Activated CD4-positive, alpha-beta T cell treated with anti-CD3 and anti-CD28 coated beads for 36 hours (primary cell): ENCODE results near the gene PPP3CA. TPM values are rescaled to one million over a fixed set of nuclear protein-coding genes. Genes with fewer than 3 reads are reported as not detected.

Experiments used
- ATAC-seq: fragments of 200-7000 bp; cut with Tn5 transposase; one replicate; pipeline ENCODE4 v1.10.0; 2021; ENCODE audit warnings: mild to moderate bottlenecking, moderate library complexity
- CTCF ChIA-PET: fragments of 350-600 bp; sonication (Branson Sonifier 250); formaldehyde crosslinking; loops from one replicate; lab custom pipeline; 2021; ENCODE audit warnings: antibody characterized with exemption; lab: Charles Lee
- POLR2A ChIA-PET: fragments of 350-600 bp; sonication (Branson Sonifier 250); formaldehyde crosslinking; loops from one replicate; lab custom pipeline; 2021; ENCODE audit warnings: antibody characterized with exemption, inconsistent platforms; lab: Charles Lee
- DNase-seq: peaks from one replicate; pipeline ENCODE4 v3.0.0-alpha.2; 2020
- H3K27ac Mint-ChIP-seq: one replicate; pipeline ENCODE4 v1.8.0; 2021; ENCODE audit warnings: mixed read lengths
- H3K27me3 Mint-ChIP-seq: one replicate; pipeline ENCODE4 v1.8.0; 2021; ENCODE audit warnings: mixed read lengths
- H3K36me3 Mint-ChIP-seq: one replicate; pipeline ENCODE4 v1.8.0; 2021; ENCODE audit warnings: low read depth, mixed read lengths
- H3K4me1 Mint-ChIP-seq: one replicate; pipeline ENCODE4 v1.8.0; 2021; ENCODE audit warnings: mixed read lengths
- H3K4me3 Mint-ChIP-seq: one replicate; pipeline ENCODE4 v1.8.0; 2021; ENCODE audit warnings: mild to moderate bottlenecking, moderate library complexity, mixed read lengths
- H3K9me3 Mint-ChIP-seq: one replicate; pipeline ENCODE4 v1.8.0; 2021; ENCODE audit warnings: low read depth, mixed read lengths
- intact Hi-C, 2 experiments: fragments of 100-400 bp; cut with DNase I in 1 of 2; cut with micrococcal nuclease in 1 of 2; formaldehyde crosslinking; loops; one replicate each; pipeline versions ENCODE4 v1.14.2 to v1.15.1; 2022 to 2024; cut with DNase I, micrococcal nuclease
- total RNA-seq, 2 experiments: library from RNA; stranded (reverse); gene quantifications; one replicate each; pipeline ENCODE4 v1.2.3, GENCODE V29; 2021

PPP3CA gene
- total RNA-seq, 2 experiments from 2014 or later: 7.6 to 8.3 TPM

DNA sequence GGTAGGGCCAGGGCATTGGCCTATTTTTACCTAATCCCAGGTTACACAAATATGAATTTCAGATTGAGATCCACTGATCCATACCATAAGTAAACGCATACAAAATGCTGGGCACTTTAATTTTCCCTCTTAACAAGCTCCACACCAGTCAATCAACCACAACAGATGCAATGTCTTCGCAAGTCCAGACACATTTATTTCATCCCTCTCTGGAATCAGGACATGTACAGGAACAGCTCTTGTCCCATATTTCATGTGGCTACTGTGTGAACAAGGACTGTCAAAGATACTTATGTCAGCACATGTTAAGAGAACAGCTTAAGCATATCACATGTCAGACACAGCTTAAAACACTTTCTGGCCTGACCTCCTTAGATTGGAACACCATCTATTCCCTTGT, 145.9 kb downstream of the PPP3CA start:
- intact Hi-C loops: no loop called here

DNA sequence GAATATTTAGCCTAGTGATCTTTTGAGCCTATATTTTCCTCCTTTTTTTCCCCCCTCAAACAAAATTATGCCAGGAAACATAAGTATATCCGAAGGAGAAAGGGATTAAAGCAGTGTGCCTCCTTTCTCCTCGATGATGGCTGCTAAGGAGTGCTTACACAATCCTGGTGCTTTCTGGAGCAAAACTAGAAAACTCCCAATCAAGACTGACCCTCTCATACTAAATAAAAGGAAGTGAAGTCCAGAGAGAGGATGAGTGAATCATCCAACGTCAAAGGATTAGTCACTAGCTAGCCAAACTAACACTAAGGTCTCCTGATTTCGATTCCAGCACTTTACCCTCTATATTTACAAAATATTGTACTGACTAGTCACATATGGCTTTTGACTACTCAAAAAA, 146.8 kb downstream of the PPP3CA start:
- ATAC-seq (no peak), DNase-seq (no peak)
- Mint-ChIP-seq H3K36me3 (no peaks in the 10 kb centered on the region), H3K27me3 (peaks cover 2% of the 10 kb centered on the region), H3K4me3 (no peak overlapping the region), H3K9me3 (no peaks in the 10 kb centered on the region), H3K27ac (no peak overlapping the region), H3K4me1 (peaks cover 21% of the 10 kb centered on the region)
- POLR2A ChIA-PET: no interaction called here
- intact Hi-C loops: no loop called here
- CTCF ChIA-PET: interaction anchor here (0.9 to 1.1 kb wide), 2 partner anchors 15 to 52 kb away, joined by 3 read pairs; no protein-coding TSS in a partner anchor

More for the DNA sequence above, 145.9 kb downstream of the PPP3CA start:
- Mint-ChIP-seq H3K9me3 (no peaks in the 10 kb centered on the region), H3K27ac (no peak overlapping the region), H3K27me3 (peaks cover 2% of the 10 kb centered on the region), H3K36me3 (no peaks in the 10 kb centered on the region), H3K4me1 (peaks cover 30% of the 10 kb centered on the region), H3K4me3 (no peak overlapping the region)
- CTCF ChIA-PET: interaction anchor here (0.8 to 1.1 kb wide), 4 partner anchors 9 to 52 kb away, joined by 3 to 4 read pairs (median 3); no protein-coding TSS in a partner anchor
- DNase-seq (no peak), ATAC-seq (no peak)
- POLR2A ChIA-PET: no interaction called here

DNA sequence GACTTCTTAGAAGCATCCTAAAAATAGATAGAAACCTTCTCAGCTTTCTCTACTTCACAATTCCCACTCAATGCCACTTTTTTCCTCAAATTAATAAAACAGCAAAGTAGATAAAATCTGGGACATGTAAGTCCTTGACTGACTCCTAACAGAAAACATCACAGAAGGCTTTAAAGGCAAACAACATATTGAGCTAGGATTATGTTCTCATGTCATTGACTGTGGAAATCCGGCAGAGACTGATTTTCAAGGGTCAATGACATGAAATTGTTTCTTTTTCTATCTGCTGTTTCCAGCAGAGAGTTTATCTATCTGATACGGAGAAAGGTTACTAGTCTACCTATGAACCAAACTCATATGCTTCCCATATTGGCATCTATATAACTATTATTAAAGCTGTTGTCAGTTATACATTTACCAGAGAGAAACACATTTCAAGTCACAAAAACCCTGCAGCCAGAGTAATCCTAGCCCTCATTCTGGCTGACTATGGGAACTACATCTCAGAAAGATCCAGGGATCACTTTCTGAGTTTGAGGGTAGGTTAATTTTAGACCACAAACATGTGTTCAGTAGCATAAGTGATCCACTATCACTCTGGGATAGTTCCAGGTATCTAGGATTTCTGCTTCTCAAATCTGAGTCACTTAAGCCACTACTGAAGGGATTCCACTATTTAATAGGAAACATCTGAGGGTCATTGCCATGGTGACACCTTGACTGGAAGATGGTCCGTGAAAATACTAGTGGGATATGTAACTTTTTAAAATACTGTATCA, 147.6 kb downstream of the PPP3CA start:
- POLR2A ChIA-PET: no interaction called here
- H3K27ac Mint-ChIP-seq: no peak overlapping the region
- ATAC-seq (no peak), DNase-seq (no peak)
- no peak overlapping the region for H3K4me3 Mint-ChIP-seq
- CTCF ChIA-PET: interaction anchor here (0.6 kb wide), 1 partner anchor 26 kb away, joined by 3 read pairs; no protein-coding TSS in a partner anchor
- intact Hi-C loops: no loop called here
- H3K9me3 Mint-ChIP-seq: no peaks in the 10 kb centered on the region
- H3K4me1 Mint-ChIP-seq: peaks cover 14% of the 10 kb centered on the region
- peaks cover 2% of the 10 kb centered on the region for H3K27me3 Mint-ChIP-seq
- H3K36me3 Mint-ChIP-seq: no peaks in the 10 kb centered on the region

DNA sequence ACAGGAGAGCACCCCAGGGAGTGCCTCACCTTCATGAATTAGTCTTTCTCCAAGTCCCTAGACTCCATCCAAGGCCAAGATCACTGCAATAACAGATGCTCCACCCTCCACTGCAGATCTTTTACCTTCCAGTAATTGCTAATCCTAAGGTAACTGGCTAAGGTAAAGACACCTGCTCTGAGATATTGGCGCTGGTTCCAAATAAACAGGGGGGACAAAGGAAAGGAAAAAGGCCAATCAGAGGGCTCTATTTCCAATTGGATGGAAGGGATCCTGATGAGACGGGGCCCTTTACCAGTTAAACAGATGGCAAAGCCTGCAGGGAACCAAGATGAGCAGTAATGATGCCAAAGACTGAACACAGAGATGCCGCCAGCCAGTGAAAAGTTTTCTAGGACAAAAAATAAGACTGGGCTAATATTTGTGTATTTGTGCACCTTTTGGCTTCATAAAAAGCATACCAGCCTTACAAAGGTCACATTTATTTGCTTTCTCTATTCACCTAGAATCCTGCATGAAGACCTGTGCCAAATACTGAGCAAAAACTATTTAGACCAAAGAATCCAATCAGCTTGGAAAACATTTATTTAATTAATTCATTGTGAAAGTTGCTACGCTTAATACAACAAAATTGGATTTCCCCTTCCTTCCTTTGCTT, 148.5 kb downstream of the PPP3CA start:
- ATAC-seq (no peak), DNase-seq (no peak)
- Mint-ChIP-seq H3K4me3 (no peak overlapping the region), H3K27ac (no peak overlapping the region), H3K4me1 (peaks cover 14% of the 10 kb centered on the region), H3K36me3 (no peaks in the 10 kb centered on the region), H3K27me3 (peaks cover 2% of the 10 kb centered on the region), H3K9me3 (no peaks in the 10 kb centered on the region)
- intact Hi-C loops: no loop called here
- ChIA-PET CTCF (interaction anchor here (0.6 kb wide), 1 partner anchor 26 kb away, joined by 3 read pairs; no protein-coding TSS in a partner anchor), POLR2A (no interaction called here)

DNA sequence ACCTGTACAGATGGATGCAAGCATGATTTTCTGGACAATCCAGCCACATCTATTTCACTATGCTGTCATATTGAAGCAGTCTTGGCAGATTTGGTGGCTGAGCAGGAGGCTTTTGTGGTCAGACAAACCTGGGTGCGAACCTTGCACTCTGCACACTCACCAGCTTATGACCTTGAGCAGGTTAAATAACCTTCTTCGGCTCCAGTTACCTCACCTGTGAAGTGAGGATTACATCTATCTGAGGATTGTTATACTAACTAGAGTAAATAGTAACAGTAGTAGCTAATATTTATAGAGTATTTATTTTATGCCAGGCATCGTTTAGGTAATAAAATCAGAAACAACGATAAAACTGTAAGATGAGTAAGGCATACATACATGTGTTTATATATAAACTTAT, 150.0 kb downstream of the PPP3CA start:
- H3K9me3 Mint-ChIP-seq: no peaks in the 10 kb centered on the region
- peaks cover 2% of the 10 kb centered on the region for H3K27me3 Mint-ChIP-seq
- no peak for DNase-seq
- ATAC-seq: no peak
- no peaks in the 10 kb centered on the region for H3K36me3 Mint-ChIP-seq
- no peak overlapping the region for H3K27ac Mint-ChIP-seq
- H3K4me1 Mint-ChIP-seq: peaks cover 16% of the 10 kb centered on the region
- intact Hi-C loops: no loop called here
- no peak overlapping the region for H3K4me3 Mint-ChIP-seq
- ChIA-PET CTCF (interaction anchor here (0.7 kb wide), 2 partner anchors 389 to 784 kb away, joined by 3 to 4 read pairs; no protein-coding TSS in a partner anchor), POLR2A (no interaction called here)

DNA sequence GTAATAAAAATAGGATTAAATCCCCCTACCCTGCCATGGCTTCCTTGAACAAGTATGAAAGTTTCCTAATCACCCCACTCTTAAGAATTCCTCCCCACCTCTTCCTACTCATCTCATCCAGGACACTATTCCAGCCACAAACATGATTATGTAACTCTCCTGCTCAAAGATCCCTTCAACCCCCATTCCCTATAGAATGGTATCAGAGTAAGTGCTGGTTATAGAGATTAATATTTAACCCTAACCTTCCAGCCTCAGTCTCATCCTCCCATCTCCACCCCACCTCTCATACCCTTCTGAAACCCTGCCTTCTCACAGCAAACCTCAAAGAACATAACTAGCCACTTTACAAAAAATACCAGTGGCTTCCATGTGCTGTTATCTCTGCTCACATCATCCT, 155.1 kb downstream of the PPP3CA start:
- H3K9me3 Mint-ChIP-seq: no peaks in the 10 kb centered on the region
- H3K27me3 Mint-ChIP-seq: no peaks in the 10 kb centered on the region
- no peak overlapping the region for H3K27ac Mint-ChIP-seq
- intact Hi-C loops: no loop called here
- H3K4me3 Mint-ChIP-seq: no peak overlapping the region
- H3K4me1 Mint-ChIP-seq: peaks cover 8% of the 10 kb centered on the region
- DNase-seq (no peak), ATAC-seq (no peak)
- ChIA-PET CTCF (interaction anchor here (0.6 to 1.3 kb wide), 2 partner anchors 23 to 1099 kb away, joined by 3 read pairs; no protein-coding TSS in a partner anchor), POLR2A (no interaction called here)
- H3K36me3 Mint-ChIP-seq: no peaks in the 10 kb centered on the region

DNA sequence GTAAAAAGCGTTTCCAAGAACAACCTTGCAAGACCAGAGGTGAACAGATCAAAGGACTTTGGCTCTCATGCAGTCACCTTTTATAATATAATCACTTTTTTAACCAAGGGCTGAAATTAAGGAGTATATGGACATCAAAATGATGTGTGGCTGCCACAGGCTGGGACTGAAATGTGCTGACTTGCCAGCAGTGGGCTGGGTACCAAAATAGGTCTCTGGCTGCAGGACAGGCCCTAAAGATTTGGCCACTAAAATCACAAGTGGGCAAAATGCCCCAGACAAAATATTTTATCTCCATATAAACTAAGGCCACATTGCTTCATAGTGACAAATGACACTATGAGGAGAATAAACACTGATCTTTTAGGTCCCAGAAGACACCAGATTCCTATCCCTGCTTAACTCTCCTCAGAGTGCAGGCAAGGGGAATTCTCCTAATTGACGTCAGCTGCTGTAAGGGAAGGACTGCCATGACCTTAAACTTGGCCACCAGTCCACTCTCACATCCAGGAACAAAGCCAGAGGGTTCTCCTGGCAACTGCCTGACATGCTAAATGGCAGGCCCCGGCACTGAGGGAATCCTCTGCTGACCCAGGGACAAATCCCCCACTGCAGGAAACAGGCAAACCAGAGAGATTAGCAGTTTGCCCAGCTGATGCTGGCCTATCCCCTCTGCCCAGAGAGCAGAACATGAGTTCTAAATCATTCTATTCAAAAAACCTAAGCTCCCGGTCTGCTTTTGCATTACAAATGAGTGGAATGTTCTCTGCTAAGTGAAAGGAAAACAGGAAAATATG, 155.8 kb downstream of the PPP3CA start:
- ChIA-PET CTCF (no interaction called here), POLR2A (no interaction called here)
- no peaks in the 10 kb centered on the region for H3K27me3 Mint-ChIP-seq
- no peaks in the 10 kb centered on the region for H3K36me3 Mint-ChIP-seq
- no peaks in the 10 kb centered on the region for H3K9me3 Mint-ChIP-seq
- ATAC-seq (no peak), DNase-seq (no peak)
- no peak overlapping the region for H3K27ac Mint-ChIP-seq
- peaks cover 8% of the 10 kb centered on the region for H3K4me1 Mint-ChIP-seq
- no peak overlapping the region for H3K4me3 Mint-ChIP-seq
- intact Hi-C loops: no loop called here

DNA sequence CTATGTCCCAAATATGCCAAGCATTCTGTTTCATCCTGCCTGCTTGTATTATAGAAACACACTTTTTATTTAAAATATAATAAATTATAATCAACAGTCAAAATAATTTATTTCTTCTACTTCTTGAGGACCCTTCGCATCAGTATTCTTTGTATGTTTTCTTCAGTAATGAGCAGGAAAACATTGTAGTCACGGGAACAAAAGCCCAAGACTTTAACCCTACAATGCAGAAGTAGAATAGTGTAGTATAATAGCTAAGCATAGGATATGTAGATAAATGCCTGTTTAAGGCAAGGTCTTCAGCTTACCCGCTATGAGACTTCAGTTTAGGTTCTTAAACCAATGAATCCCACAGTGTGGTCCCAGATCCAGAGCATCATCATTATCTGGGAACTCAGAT, 156.6 kb downstream of the PPP3CA start:
- no peak overlapping the region for H3K27ac Mint-ChIP-seq
- no peaks in the 10 kb centered on the region for H3K27me3 Mint-ChIP-seq
- intact Hi-C loops: no loop called here
- H3K4me3 Mint-ChIP-seq: no peak overlapping the region
- H3K36me3 Mint-ChIP-seq: no peaks in the 10 kb centered on the region
- POLR2A ChIA-PET: no interaction called here
- no peaks in the 10 kb centered on the region for H3K9me3 Mint-ChIP-seq
- ATAC-seq: no peak
- no peak for DNase-seq
- H3K4me1 Mint-ChIP-seq: peaks cover 8% of the 10 kb centered on the region
- CTCF ChIA-PET: interaction anchor here (1.0 kb wide), 1 partner anchor 17 kb away, joined by 3 read pairs; no protein-coding TSS in a partner anchor

DNA sequence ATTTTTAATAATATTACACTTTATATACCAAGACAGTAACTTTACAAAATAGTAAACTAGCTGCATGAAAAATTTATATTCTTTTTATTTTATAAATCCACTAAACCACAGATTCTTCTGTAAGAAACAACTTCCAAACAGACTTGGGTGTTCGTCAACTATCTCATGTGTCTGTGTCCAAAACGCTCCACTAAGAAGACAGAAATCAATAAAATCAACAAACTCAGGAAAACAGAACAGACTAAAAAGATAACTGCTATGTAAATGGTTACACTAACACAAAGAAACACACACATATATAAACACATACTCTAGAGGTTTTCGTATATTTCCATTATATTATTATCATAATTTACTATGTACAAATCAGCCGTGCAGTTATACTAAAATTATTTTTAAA, 158.4 kb downstream of the PPP3CA start:
- no peaks in the 10 kb centered on the region for H3K36me3 Mint-ChIP-seq
- POLR2A ChIA-PET: no interaction called here

DNA sequence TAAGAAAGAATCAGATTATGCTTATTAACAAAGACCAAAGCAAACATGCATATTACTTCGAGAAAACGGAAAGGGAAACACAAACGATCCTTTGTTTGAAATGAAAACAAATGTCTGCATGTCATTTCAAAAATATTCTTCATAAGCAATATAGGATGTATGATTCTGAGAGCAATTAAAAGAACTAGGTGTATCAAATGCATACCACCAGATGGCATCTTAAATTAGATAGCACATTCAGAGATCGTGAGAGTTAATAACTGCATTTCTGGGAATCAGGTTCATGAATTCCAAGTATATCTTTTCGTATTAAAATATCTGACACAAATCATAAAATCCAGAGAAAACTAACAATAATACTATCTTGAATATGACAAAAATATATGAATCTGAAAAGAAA, 159.5 kb downstream of the PPP3CA start:
- no peak overlapping the region for H3K4me3 Mint-ChIP-seq
- H3K27ac Mint-ChIP-seq: no peak overlapping the region
- no peak for ATAC-seq
- DNase-seq: no peak
- ChIA-PET CTCF (interaction anchor here (0.9 kb wide), 1 partner anchor 141 kb away, joined by 3 read pairs; no protein-coding TSS in a partner anchor), POLR2A (no interaction called here)
- peaks cover 8% of the 10 kb centered on the region for H3K4me1 Mint-ChIP-seq
- intact Hi-C loops: loop anchor here (2.0 to 5.0 kb wide), 2 partner anchors 159 to 544 kb away; partner anchors contain the start of gene PPP3CA (in 1 of the 2)
- H3K27me3 Mint-ChIP-seq: no peaks in the 10 kb centered on the region
- peaks cover 4% of the 10 kb centered on the region for H3K36me3 Mint-ChIP-seq
- no peaks in the 10 kb centered on the region for H3K9me3 Mint-ChIP-seq

More for the DNA sequence above, 158.4 kb downstream of the PPP3CA start:
- Mint-ChIP-seq H3K9me3 (no peaks in the 10 kb centered on the region), H3K27me3 (no peaks in the 10 kb centered on the region), H3K4me1 (peaks cover 8% of the 10 kb centered on the region), H3K27ac (no peak overlapping the region), H3K4me3 (no peak overlapping the region)
- CTCF ChIA-PET: no interaction called here
- intact Hi-C loops: loop anchor here (2.0 to 5.0 kb wide), 2 partner anchors 158 to 543 kb away; partner anchors contain the start of gene PPP3CA (in 1 of the 2)
- DNase-seq (no peak), ATAC-seq (no peak)
